PC-3 (cell line): ENCODE measurements around the gene C10orf95.

Source experiments
- EZH2phosphoT487 ChIP-seq: fragments of 300-600 bp; sonication (generic); IDR thresholded peaks from 2 replicates; pipeline ENCODE4 v1.6.1; 2018; ENCODE audit warnings: mild to moderate bottlenecking, antibody characterized with exemption, low read length, borderline replicate concordance
- TF ChIP-seq, protein P1 (sequence below): fragments of 300-600 bp; sonication (generic); conservative IDR thresholded peaks from 2 replicates; pipeline ENCODE4 v1.5.1; 2017; ENCODE audit warnings: antibody characterized with exemption, low read depth, mild to moderate bottlenecking, low read length

DNA sequence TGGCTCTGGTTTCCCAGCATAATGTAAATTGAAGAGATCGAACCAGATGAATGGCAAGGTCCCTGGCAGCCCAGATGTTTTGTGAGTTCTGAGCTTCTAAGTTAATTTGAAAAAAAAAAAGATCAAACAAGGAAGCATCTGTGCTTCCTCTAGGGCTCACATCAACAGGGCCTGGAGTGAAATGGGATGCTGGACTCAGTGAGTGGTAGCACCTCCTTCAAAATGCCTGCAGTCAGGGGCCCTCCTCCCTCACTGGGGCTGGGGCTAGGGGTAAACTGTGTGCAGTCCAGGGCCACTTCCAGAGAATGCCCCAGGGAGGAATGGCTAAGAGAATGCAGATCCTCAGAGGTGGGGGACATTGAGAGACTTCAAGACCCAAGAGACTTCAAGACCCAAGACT lies 13.0 kb downstream of the C10orf95 start:
- TF ChIP-seq, protein P1, sequence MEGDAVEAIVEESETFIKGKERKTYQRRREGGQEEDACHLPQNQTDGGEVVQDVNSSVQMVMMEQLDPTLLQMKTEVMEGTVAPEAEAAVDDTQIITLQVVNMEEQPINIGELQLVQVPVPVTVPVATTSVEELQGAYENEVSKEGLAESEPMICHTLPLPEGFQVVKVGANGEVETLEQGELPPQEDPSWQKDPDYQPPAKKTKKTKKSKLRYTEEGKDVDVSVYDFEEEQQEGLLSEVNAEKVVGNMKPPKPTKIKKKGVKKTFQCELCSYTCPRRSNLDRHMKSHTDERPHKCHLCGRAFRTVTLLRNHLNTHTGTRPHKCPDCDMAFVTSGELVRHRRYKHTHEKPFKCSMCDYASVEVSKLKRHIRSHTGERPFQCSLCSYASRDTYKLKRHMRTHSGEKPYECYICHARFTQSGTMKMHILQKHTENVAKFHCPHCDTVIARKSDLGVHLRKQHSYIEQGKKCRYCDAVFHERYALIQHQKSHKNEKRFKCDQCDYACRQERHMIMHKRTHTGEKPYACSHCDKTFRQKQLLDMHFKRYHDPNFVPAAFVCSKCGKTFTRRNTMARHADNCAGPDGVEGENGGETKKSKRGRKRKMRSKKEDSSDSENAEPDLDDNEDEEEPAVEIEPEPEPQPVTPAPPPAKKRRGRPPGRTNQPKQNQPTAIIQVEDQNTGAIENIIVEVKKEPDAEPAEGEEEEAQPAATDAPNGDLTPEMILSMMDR = no peak
- TF ChIP-seq EZH2phosphoT487 = no peak
